ENCODE data around the gene TRAPPC12. TPM values are rescaled to one million over a fixed set of nuclear protein-coding genes. Genes with fewer than 3 reads are reported as not detected.
A peak's percentile ranks its signal among the peaks of the same experiment; 100 is the strongest.

TRAPPC12 gene
- total and polyA plus RNA-seq, 8 donors = 35.2 to 97.5 (median 40.9) TPM

DNA sequence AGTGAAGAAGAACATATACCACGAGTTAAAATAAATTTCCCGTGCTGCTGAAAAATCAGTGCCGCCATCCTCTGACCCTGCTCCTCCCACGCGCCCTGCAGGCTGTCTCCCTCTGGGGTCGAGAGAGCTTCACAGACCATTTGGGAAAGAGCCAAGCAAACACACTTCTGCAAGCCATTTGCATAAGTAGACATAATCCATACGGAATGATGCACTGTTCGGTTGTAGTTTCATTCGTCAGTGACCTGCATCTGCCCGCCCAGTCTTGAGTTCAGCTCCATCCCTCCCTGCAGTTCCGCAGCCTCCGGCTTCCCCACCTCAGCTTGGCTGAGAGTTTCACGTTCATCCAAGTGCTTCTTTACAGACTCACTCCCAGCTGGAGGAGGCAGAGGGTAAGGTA lies 69.6 kb downstream of the TRAPPC12 start:
- H3K9me3 ChIP-seq = no peaks in the 10 kb centered on the region
- DNase-seq = no peak
- no peak overlapping the region for H3K4me3 ChIP-seq
- TF ChIP-seq, protein P1, sequence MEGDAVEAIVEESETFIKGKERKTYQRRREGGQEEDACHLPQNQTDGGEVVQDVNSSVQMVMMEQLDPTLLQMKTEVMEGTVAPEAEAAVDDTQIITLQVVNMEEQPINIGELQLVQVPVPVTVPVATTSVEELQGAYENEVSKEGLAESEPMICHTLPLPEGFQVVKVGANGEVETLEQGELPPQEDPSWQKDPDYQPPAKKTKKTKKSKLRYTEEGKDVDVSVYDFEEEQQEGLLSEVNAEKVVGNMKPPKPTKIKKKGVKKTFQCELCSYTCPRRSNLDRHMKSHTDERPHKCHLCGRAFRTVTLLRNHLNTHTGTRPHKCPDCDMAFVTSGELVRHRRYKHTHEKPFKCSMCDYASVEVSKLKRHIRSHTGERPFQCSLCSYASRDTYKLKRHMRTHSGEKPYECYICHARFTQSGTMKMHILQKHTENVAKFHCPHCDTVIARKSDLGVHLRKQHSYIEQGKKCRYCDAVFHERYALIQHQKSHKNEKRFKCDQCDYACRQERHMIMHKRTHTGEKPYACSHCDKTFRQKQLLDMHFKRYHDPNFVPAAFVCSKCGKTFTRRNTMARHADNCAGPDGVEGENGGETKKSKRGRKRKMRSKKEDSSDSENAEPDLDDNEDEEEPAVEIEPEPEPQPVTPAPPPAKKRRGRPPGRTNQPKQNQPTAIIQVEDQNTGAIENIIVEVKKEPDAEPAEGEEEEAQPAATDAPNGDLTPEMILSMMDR (IDR thresholded peaks at IDR 0.05) = no peak
- intact Hi-C loops (cut with DNase I) = no loop called here
- H3K36me3 ChIP-seq = peaks cover 3 to 12% (median 5%) of the 10 kb centered on the region in 3 donors
- H3K27me3 ChIP-seq = no peaks in the 10 kb centered on the region
- WGBS, 2 donors = 77 to 79% methylated on average over 13 of the region's 13 CpGs
- peak in 1 of 4 donors; percentile 37 for ATAC-seq
- no peak for FAIRE-seq
- no peak overlapping the region for H3K27ac ChIP-seq
- H3K4me1 ChIP-seq = no peaks in the 10 kb centered on the region

DNA sequence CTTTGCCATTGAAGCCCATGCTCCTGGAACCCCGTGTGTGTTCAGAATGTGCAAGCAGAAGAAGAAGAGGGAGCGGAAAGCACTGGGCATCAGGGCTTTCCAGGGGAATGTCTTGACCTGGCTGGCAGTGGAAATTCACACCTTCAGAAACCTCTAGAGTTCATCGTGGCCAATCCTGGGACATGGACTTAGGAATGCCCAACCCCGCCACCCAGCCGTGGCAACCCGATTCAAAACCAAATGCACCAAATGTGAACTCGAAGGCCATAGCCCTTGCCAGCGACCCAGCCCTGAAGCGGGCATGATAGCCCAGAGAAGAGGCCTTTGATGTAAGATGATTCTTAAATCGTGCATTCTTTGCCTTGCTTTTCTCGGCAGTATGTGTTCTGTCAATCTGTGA lies 70.4 kb downstream of the TRAPPC12 start:
- H3K27ac ChIP-seq = no peak overlapping the region
- H3K36me3 ChIP-seq = peaks cover 0 to 12% (median 5%) of the 10 kb centered on the region in 3 donors
- ATAC-seq (no peak), DNase-seq (no peak), FAIRE-seq (no peak)
- H3K4me1 ChIP-seq = no peaks in the 10 kb centered on the region
- no peak overlapping the region for H3K4me3 ChIP-seq
- TF ChIP-seq, protein P1 (IDR thresholded peaks at IDR 0.05) = no peak
- no peaks in the 10 kb centered on the region for H3K27me3 ChIP-seq
- H3K9me3 ChIP-seq = no peaks in the 10 kb centered on the region
- 90% methylated on average over 11 of the region's 11 CpGs for WGBS, 2 donors
- intact Hi-C loops (cut with DNase I) = no loop called here

DNA sequence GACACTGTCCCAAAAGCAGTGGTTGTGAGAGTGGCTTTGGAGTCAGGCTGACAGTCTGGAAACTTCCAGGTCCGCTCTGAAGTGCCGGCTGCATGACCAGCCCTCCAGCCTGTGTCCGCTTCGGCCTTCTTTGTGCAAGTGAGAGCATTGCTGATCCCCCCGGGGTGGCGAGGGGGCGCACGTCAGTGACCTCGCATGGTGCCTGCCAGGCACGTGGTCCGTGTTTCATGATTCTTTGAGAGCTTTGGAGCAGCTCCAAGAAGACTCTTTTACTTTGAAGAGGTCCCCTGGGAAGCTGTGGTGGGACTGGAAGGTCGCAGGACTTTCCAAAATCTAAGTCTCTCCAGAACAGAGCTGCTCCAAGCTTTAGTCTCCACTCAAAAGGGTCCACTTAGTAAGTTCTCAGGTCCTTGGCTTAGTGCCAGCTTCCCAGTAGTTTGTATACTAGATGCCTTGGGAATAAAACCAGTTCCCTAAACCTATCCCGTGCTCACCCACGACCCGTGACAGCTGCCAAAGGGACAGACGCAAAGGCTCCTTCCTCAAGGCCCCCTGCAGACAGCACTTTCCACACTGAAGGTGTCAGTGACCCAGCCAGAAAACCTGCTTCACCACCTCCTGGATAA lies 71.0 kb downstream of the TRAPPC12 start:
- TF ChIP-seq, protein P1 (IDR thresholded peaks at IDR 0.05) = no peak
- no peaks in the 10 kb centered on the region for H3K4me1 ChIP-seq
- ATAC-seq = no peak
- peaks cover 0 to 12% (median 5%) of the 10 kb centered on the region in 3 donors for H3K36me3 ChIP-seq
- no peak for FAIRE-seq
- peak in 2 of 6 donors; percentile 11 to 37 for DNase-seq
- intact Hi-C loops (cut with DNase I) = no loop called here
- no peaks in the 10 kb centered on the region for H3K9me3 ChIP-seq
- no peaks in the 10 kb centered on the region for H3K27me3 ChIP-seq
- H3K4me3 ChIP-seq = no peak overlapping the region
- no peak overlapping the region for H3K27ac ChIP-seq
- WGBS, 2 donors = 78 to 80% methylated on average over 16 of the region's 16 CpGs

DNA sequence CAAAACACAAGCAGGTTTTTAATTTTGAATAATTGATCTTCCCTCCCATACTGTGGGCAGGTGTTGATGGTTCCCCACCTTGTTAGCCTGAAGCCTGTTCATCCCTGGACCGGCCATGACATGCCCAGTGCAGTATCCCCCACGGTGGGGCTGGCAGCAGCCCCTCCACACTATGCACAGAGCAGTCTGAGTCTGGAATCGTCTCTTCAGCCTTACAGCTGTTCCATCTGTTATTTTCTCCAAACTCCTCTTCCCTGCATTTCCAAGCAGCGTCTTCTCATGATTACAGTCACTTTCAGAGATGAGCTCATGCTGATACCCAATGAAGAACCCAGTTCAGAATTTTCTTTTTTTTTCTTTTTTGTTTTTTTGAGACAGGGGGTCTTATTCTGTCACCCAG lies 71.7 kb downstream of the TRAPPC12 start:
- TF ChIP-seq, protein P1 (IDR thresholded peaks at IDR 0.05) = no peak
- whole genome bisulfite sequencing, 2 donors = 93 to 94% methylated on average over 4 of the region's 4 CpGs
- Histone ChIP-seq H3K9me3 (no peaks in the 10 kb centered on the region), H3K4me1 (no peaks in the 10 kb centered on the region), H3K4me3 (no peak overlapping the region), H3K27me3 (no peaks in the 10 kb centered on the region), H3K27ac (no peak overlapping the region), H3K36me3 (peaks cover 0 to 6% (median 5%) of the 10 kb centered on the region in 3 donors)
- intact Hi-C loops (cut with DNase I) = no loop called here
- FAIRE-seq = no peak
- DNase-seq = no peak
- ATAC-seq = no peak

DNA sequence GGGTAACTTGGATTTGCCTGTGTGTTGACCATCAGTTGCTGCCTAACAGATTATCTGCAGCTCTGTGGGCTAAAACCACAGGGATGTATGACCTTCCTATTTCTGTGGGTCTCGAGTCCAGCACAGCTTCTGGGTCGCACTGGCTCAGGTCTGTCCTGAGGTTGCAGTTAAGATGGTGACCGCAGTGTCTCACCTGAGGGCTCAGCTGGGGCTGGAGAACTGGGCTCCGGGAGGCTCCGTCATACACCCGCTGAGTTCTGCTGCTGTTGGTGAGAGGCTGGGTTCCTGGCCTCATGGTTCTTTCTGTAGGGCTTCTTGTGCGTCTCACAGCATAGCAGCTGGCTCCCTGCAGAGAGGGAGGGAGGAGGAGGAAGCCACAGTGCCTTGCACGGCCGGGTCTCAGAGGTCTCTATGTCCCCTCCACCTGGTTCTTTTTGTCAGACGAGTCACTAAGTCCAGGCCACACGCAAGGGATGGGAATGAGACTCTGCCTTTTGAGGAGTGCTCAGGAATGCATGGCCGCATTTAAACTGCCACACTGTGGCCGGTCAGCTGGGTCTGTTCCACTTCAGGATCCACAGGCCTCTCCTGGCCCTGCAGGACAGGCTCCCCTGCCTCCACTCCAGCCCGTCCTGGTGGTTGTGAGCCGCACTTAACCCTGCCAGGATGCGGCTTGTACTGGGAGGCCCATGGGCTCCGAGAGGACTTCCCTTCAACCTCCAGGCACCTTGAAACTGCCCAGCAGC lies 72.6 kb downstream of the TRAPPC12 start:
- 92 to 93% methylated on average over 17 of the region's 17 CpGs for WGBS, 2 donors
- intact Hi-C loops (cut with DNase I) = no loop called here
- Histone ChIP-seq H3K4me3 (no peak overlapping the region), H3K27ac (no peak overlapping the region), H3K4me1 (no peaks in the 10 kb centered on the region), H3K36me3 (no peaks in the 10 kb centered on the region), H3K27me3 (no peaks in the 10 kb centered on the region), H3K9me3 (no peaks in the 10 kb centered on the region)
- DNase-seq (peak in 3 of 6 donors; percentile 3 to 38 (median 30)), ATAC-seq (no peak), FAIRE-seq (no peak)
- TF ChIP-seq, protein P1 (IDR thresholded peaks at IDR 0.05) = no peak
